ENCODE measurements around the gene SYNPR.

Gene SYNPR

GRCh38 chr3:63351159-63352007 is 73.3 kb downstream of the SYNPR start:
- H3K4me1 ChIP-seq (ENCODE audit: control insufficient read depth, insufficient read depth, low read length) = no peaks in the 10 kb centered on the region
- H3K27me3 ChIP-seq (ENCODE audit: control insufficient read depth, insufficient read depth, low read length) = no peaks in the 10 kb centered on the region
- no peak overlapping the region for H3K4me3 ChIP-seq (ENCODE audit: low read depth, low read length)
- H3K9me3 ChIP-seq (ENCODE audit: control insufficient read depth, insufficient read depth, low read length) = no peaks in the 10 kb centered on the region
- no peak overlapping the region for H3K9ac ChIP-seq (ENCODE audit: low read depth, low read length)
- no peaks in the 10 kb centered on the region for H3K36me3 ChIP-seq (ENCODE audit: control insufficient read depth, insufficient read depth, low read length)

DNA sequence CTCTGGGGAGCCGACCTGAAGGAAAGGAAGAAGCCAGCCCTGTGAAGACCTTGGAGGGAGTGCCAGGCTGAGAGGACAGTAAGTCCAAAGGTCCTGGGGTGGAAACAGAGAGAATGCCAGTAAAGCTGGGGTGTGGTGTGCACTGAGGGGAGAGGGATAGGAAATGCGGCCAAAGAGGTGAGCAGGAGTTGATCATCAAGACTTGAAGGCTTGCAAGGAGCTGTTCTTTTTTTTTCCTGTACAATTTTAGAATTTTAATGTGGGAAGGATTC is 73.8 kb downstream of the SYNPR start:
- no peaks in the 10 kb centered on the region for H3K9me3 ChIP-seq (ENCODE audit: control insufficient read depth, insufficient read depth, low read length)
- H3K4me3 ChIP-seq (ENCODE audit: low read depth, low read length) = no peak overlapping the region
- H3K9ac ChIP-seq (ENCODE audit: low read depth, low read length) = no peak overlapping the region
- no peaks in the 10 kb centered on the region for H3K36me3 ChIP-seq (ENCODE audit: control insufficient read depth, insufficient read depth, low read length)
- H3K27me3 ChIP-seq (ENCODE audit: control insufficient read depth, insufficient read depth, low read length) = no peaks in the 10 kb centered on the region
- H3K4me1 ChIP-seq (ENCODE audit: control insufficient read depth, insufficient read depth, low read length) = no peaks in the 10 kb centered on the region

DNA sequence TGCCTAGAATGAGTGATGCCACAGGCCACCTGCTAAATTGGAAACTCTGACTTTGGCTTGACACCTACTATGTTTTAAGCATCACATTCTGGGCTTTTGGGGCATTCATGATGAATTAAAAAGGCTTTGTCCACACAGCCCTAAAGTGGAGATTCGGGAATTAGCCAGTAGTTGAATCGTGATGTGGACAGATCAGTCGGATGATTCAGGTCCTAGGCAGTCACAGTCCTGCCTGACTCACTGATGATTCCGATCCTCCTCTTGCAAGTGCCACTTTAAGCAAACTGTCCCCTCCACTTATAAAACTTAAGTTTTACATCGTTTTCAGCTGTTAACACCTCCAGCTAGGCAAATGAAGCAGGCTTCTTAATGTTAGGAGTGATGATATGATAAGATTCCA is 75.3 kb downstream of the SYNPR start:
- no peak overlapping the region for H3K9ac ChIP-seq (ENCODE audit: low read depth, low read length)
- no peak overlapping the region for H3K4me3 ChIP-seq (ENCODE audit: low read depth, low read length)
- H3K9me3 ChIP-seq (ENCODE audit: control insufficient read depth, insufficient read depth, low read length) = peaks cover 2% of the 10 kb centered on the region

DNA sequence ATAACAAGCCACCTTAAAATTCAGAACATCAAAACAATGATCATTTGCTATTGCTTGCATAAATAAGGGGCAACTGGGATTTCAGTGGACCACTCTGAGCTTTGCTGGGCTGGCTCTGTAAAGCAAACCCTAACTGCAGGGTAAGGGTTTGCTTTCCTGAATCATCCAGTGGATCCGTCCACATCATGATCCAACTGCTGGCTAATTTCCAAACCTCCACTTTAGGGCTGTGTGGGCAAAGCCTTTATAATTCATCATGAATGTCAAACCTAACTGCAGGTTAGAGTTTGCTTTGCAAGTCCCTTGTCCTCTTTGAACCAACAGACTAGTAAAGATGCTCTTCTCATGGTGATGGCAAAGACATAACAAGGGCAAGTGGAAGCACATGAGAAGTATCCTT is 76.1 kb downstream of the SYNPR start:
- Histone ChIP-seq H3K4me1 (ENCODE audit: control insufficient read depth, insufficient read depth, low read length) (no peaks in the 10 kb centered on the region), H3K36me3 (ENCODE audit: control insufficient read depth, insufficient read depth, low read length) (no peaks in the 10 kb centered on the region), H3K27me3 (ENCODE audit: control insufficient read depth, insufficient read depth, low read length) (no peaks in the 10 kb centered on the region), H3K4me3 (ENCODE audit: low read depth, low read length) (no peak overlapping the region), H3K9ac (ENCODE audit: low read depth, low read length) (no peak overlapping the region), H3K9me3 (ENCODE audit: control insufficient read depth, insufficient read depth, low read length) (peaks cover 2% of the 10 kb centered on the region)

More for the DNA sequence above, 75.3 kb downstream of the SYNPR start:
- Histone ChIP-seq H3K4me1 (ENCODE audit: control insufficient read depth, insufficient read depth, low read length) (no peaks in the 10 kb centered on the region), H3K27me3 (ENCODE audit: control insufficient read depth, insufficient read depth, low read length) (no peaks in the 10 kb centered on the region), H3K36me3 (ENCODE audit: control insufficient read depth, insufficient read depth, low read length) (no peaks in the 10 kb centered on the region)

- no peaks in the 10 kb centered on the region for H3K36me3 ChIP-seq (ENCODE audit: control insufficient read depth, insufficient read depth, low read length)
- H3K27me3 ChIP-seq (ENCODE audit: control insufficient read depth, insufficient read depth, low read length) = no peaks in the 10 kb centered on the region
- peaks cover 2% of the 10 kb centered on the region for H3K9me3 ChIP-seq (ENCODE audit: control insufficient read depth, insufficient read depth, low read length)
- no peaks in the 10 kb centered on the region for H3K4me1 ChIP-seq (ENCODE audit: control insufficient read depth, insufficient read depth, low read length)
- no peak overlapping the region for H3K9ac ChIP-seq (ENCODE audit: low read depth, low read length)
- no peak overlapping the region for H3K4me3 ChIP-seq (ENCODE audit: low read depth, low read length)
These were observed 77.7 kb downstream of the SYNPR start for GRCh38 chr3:63355809-63356208.

DNA sequence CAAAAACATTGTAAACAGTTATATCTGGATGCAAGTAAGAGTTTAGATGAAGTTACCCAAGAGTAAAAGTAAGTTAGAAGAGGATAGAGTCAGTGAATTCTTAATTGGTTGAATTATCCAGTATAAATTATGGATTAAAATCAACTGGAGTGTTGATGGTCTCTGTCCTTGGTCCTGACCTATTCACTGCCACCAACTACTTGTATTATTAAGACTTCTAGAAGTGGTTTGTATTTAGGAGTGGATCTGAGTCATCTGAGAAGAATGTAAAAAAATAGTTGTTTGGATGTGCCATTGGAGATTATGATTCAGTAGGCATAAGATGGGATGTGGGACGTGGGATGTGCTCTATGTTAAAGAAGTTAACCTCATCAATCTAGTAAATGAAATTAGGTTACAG is 86.4 kb downstream of the SYNPR start:
- Histone ChIP-seq H3K27me3 (ENCODE audit: control insufficient read depth, insufficient read depth, low read length) (no peaks in the 10 kb centered on the region), H3K9me3 (ENCODE audit: control insufficient read depth, insufficient read depth, low read length) (no peaks in the 10 kb centered on the region), H3K9ac (ENCODE audit: low read depth, low read length) (no peak overlapping the region), H3K4me3 (ENCODE audit: low read depth, low read length) (no peak overlapping the region), H3K4me1 (ENCODE audit: control insufficient read depth, insufficient read depth, low read length) (no peaks in the 10 kb centered on the region), H3K36me3 (ENCODE audit: control insufficient read depth, insufficient read depth, low read length) (no peaks in the 10 kb centered on the region)

- no peak overlapping the region for H3K9ac ChIP-seq (ENCODE audit: low read depth, low read length)
- no peaks in the 10 kb centered on the region for H3K9me3 ChIP-seq (ENCODE audit: control insufficient read depth, insufficient read depth, low read length)
- H3K4me3 ChIP-seq (ENCODE audit: low read depth, low read length) = no peak overlapping the region
- H3K36me3 ChIP-seq (ENCODE audit: control insufficient read depth, insufficient read depth, low read length) = no peaks in the 10 kb centered on the region
- H3K27me3 ChIP-seq (ENCODE audit: control insufficient read depth, insufficient read depth, low read length) = no peaks in the 10 kb centered on the region
- H3K4me1 ChIP-seq (ENCODE audit: control insufficient read depth, insufficient read depth, low read length) = no peaks in the 10 kb centered on the region
These were observed 86.8 kb downstream of the SYNPR start for GRCh38 chr3:63364910-63365309.

DNA sequence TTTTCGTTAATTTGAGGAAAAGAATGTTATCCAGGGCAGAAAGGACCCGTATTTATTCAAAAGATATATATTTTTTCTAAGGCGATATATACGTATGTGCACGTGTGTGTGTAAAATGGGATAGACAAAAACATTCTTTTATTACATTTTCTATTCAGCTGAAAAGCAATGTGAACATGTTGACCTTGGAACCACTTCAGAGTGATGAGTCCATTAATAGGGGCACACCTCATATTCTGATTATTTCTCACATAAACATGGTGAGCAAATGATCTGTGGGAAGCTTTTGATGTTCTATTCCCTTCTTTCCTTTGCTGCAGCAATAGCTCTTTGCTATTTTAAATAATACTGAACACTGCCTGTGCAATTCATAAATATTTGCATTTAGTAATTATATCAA is 87.6 kb downstream of the SYNPR start:
- Histone ChIP-seq H3K4me3 (ENCODE audit: low read depth, low read length) (no peak overlapping the region), H3K36me3 (ENCODE audit: control insufficient read depth, insufficient read depth, low read length) (no peaks in the 10 kb centered on the region), H3K9me3 (ENCODE audit: control insufficient read depth, insufficient read depth, low read length) (no peaks in the 10 kb centered on the region), H3K4me1 (ENCODE audit: control insufficient read depth, insufficient read depth, low read length) (no peaks in the 10 kb centered on the region), H3K27me3 (ENCODE audit: control insufficient read depth, insufficient read depth, low read length) (no peaks in the 10 kb centered on the region), H3K9ac (ENCODE audit: low read depth, low read length) (no peak overlapping the region)

DNA sequence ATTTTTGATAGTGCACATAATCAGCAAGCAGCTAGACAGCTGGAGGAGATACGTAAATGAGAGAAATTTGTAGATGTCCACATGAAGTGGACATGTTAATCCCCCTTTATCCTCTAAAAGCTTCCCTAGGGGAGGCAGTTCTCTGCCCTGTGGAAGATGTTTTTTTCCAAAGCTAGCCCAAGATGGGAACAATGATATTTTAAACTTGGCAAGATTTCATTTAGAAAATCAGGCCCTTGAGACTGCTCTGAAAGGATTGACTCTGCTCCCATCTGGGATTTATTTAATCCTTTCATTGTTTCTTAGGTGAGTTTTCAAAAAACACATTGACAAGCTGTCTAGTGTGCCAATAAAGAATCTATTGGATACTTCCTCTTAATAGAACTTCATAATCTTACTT is 92.0 kb downstream of the SYNPR start:
- Histone ChIP-seq H3K9me3 (ENCODE audit: control insufficient read depth, insufficient read depth, low read length) (no peaks in the 10 kb centered on the region), H3K9ac (ENCODE audit: low read depth, low read length) (no peak overlapping the region), H3K4me3 (ENCODE audit: low read depth, low read length) (no peak overlapping the region), H3K36me3 (ENCODE audit: control insufficient read depth, insufficient read depth, low read length) (no peaks in the 10 kb centered on the region), H3K27me3 (ENCODE audit: control insufficient read depth, insufficient read depth, low read length) (no peaks in the 10 kb centered on the region), H3K4me1 (ENCODE audit: control insufficient read depth, insufficient read depth, low read length) (no peaks in the 10 kb centered on the region)

DNA sequence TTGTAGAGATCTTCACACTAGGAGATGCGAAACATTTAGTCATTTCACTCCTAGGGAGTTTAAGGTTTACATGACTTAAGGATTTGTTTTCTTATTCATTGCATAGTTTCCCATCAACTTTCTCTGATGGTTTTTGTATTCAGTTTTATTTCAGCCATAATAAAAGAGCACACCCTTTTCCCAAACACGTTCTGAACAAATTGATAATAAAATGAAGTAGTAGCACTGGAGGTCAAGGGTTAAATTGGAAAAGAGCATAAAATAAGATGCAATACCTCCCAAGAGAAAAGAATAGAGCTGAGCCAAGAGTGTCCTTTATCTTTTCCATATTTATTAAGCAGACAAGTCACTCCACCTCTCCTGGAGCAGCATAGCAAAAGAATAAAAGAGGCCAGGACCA is 104.9 kb downstream of the SYNPR start:
- Histone ChIP-seq H3K9ac (ENCODE audit: low read depth, low read length) (no peak overlapping the region), H3K27me3 (ENCODE audit: control insufficient read depth, insufficient read depth, low read length) (no peaks in the 10 kb centered on the region), H3K9me3 (ENCODE audit: control insufficient read depth, insufficient read depth, low read length) (no peaks in the 10 kb centered on the region), H3K36me3 (ENCODE audit: control insufficient read depth, insufficient read depth, low read length) (no peaks in the 10 kb centered on the region), H3K4me1 (ENCODE audit: control insufficient read depth, insufficient read depth, low read length) (no peaks in the 10 kb centered on the region), H3K4me3 (ENCODE audit: low read depth, low read length) (no peak overlapping the region)

DNA sequence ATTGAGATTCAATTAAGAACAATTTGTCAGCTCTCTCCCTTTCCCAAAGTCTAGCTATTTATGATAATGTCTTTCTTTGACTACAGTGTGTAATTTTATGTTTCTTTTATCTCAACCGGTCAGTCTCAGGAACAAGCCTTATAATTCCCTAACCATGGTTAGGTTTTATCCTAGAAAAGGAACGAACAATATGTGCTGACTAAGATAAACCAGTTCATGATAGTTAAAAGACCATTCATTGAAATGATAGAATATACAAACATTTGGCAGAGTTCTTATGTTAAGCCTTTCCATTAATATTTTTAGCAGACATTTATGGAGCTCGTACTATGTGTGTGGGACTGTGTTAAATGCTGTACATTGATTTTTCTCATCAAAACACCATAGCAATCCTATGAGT is 106.3 kb downstream of the SYNPR start:
- H3K9me3 ChIP-seq (ENCODE audit: control insufficient read depth, insufficient read depth, low read length) = no peaks in the 10 kb centered on the region
- no peaks in the 10 kb centered on the region for H3K4me1 ChIP-seq (ENCODE audit: control insufficient read depth, insufficient read depth, low read length)
- no peak overlapping the region for H3K9ac ChIP-seq (ENCODE audit: low read depth, low read length)
- no peak overlapping the region for H3K4me3 ChIP-seq (ENCODE audit: low read depth, low read length)
- H3K36me3 ChIP-seq (ENCODE audit: control insufficient read depth, insufficient read depth, low read length) = no peaks in the 10 kb centered on the region
- no peaks in the 10 kb centered on the region for H3K27me3 ChIP-seq (ENCODE audit: control insufficient read depth, insufficient read depth, low read length)

DNA sequence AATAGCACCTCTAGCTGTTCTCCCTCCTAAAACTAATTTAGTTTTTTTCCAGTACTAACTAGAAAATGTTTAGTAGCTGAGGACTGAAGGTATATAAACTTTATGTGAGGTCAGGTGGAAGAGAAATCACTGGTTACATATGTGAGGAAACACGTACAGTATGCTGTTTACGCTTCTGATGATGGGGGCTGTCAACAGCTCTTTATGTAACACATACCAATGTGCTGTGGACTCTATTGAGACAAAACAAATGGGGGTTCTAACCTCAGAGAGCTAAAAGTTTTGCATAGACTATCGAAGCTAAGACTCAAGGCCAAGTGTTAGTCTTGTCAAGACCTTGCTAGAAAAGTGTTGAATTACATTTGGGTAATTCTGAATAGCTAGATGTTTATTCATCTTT is 107.5 kb downstream of the SYNPR start:
- Histone ChIP-seq H3K4me3 (ENCODE audit: low read depth, low read length) (no peak overlapping the region), H3K9me3 (ENCODE audit: control insufficient read depth, insufficient read depth, low read length) (no peaks in the 10 kb centered on the region), H3K36me3 (ENCODE audit: control insufficient read depth, insufficient read depth, low read length) (no peaks in the 10 kb centered on the region), H3K4me1 (ENCODE audit: control insufficient read depth, insufficient read depth, low read length) (no peaks in the 10 kb centered on the region), H3K9ac (ENCODE audit: low read depth, low read length) (no peak overlapping the region), H3K27me3 (ENCODE audit: control insufficient read depth, insufficient read depth, low read length) (no peaks in the 10 kb centered on the region)
